ENCODE measurements around the gene COL4A1. TPM values are rescaled to one million over a fixed set of nuclear protein-coding genes. Genes with fewer than 3 reads are reported as not detected.
"Not testable (repeated sequence)": the region's sequence is repeated elsewhere in the genome, so short reads cannot be mapped to it uniquely, and the experiment has no call there.

Gene COL4A1
- total and polyA plus RNA-seq, 2 donors from 2014 or later = 53.0 to 218 TPM

GRCh38 chr13:110317093-110317492, 10.1 kb upstream of the COL4A1 start:
- H3K27ac ChIP-seq (ENCODE audit: low read depth in 2 of 2, low read length in 2 of 2) = no peak overlapping the region
- FAIRE-seq (no peak), DNase-seq (no peak)
- no peak overlapping the region for H3K9ac ChIP-seq (ENCODE audit: low read length in 3 of 3)
- no peak overlapping the region for H3K4me3 ChIP-seq (ENCODE audit: low read length in 3 of 3)
- H3K36me3 ChIP-seq (ENCODE audit: control insufficient read depth in 2 of 3, insufficient read depth in 3 of 3, low read length in 3 of 3) = peaks cover 4 to 16% (median 5%) of the 10 kb centered on the region in 3 donors
- H3K9me3 ChIP-seq (ENCODE audit: control insufficient read depth in 2 of 3, insufficient read depth in 1 of 3, low read length in 3 of 3) = no peaks in the 10 kb centered on the region
- H3K4me1 ChIP-seq (ENCODE audit: control insufficient read depth in 2 of 3, insufficient read depth in 2 of 3, low read depth in 1 of 3, low read length in 3 of 3) = peaks cover 13 to 44% (median 40%) of the 10 kb centered on the region in 3 donors
- no peak for TF ChIP-seq CTCF (IDR thresholded peaks at IDR 0.05; ENCODE audit: borderline replicate concordance, extremely low read depth, insufficient read depth)
- intact Hi-C loops (cut with DNase I) = no loop called here
- H3K27me3 ChIP-seq (ENCODE audit: control insufficient read depth, insufficient read depth, low read length) = no peaks in the 10 kb centered on the region

- intact Hi-C loops (cut with DNase I) = no loop called here
- FAIRE-seq = no peak
- no peak for TF ChIP-seq CTCF (IDR thresholded peaks at IDR 0.05; ENCODE audit: borderline replicate concordance, extremely low read depth, insufficient read depth)
- Histone ChIP-seq H3K9me3 (ENCODE audit: control insufficient read depth in 2 of 3, insufficient read depth in 1 of 3, low read length in 3 of 3) (no peaks in the 10 kb centered on the region), H3K27me3 (ENCODE audit: control insufficient read depth, insufficient read depth, low read length) (no peaks in the 10 kb centered on the region), H3K4me3 (ENCODE audit: low read length in 3 of 3) (no peak overlapping the region), H3K27ac (ENCODE audit: low read depth in 2 of 2, low read length in 2 of 2) (no peak overlapping the region), H3K9ac (ENCODE audit: low read length in 3 of 3) (no peak overlapping the region), H3K4me1 (ENCODE audit: control insufficient read depth in 2 of 3, insufficient read depth in 2 of 3, low read depth in 1 of 3, low read length in 3 of 3) (peaks cover 13 to 53% (median 43%) of the 10 kb centered on the region in 3 donors), H3K36me3 (ENCODE audit: control insufficient read depth in 2 of 3, insufficient read depth in 3 of 3, low read length in 3 of 3) (peaks cover 4 to 16% (median 5%) of the 10 kb centered on the region in 3 donors)
- DNase-seq = no peak
Measured at GRCh38 chr13:110316196-110316595, 9.2 kb upstream of the COL4A1 start.

- H3K27ac ChIP-seq (ENCODE audit: low read depth in 2 of 2, low read length in 2 of 2) = no peak overlapping the region
- no peak overlapping the region for H3K4me3 ChIP-seq (ENCODE audit: low read length in 3 of 3)
- H3K9me3 ChIP-seq (ENCODE audit: control insufficient read depth in 2 of 3, insufficient read depth in 1 of 3, low read length in 3 of 3) = no peaks in the 10 kb centered on the region
- no peaks in the 10 kb centered on the region for H3K27me3 ChIP-seq (ENCODE audit: control insufficient read depth, insufficient read depth, low read length)
- intact Hi-C loops (cut with DNase I) = no loop called here
- DNase-seq = no peak
- peaks cover 4 to 16% (median 5%) of the 10 kb centered on the region in 3 donors for H3K36me3 ChIP-seq (ENCODE audit: control insufficient read depth in 2 of 3, insufficient read depth in 3 of 3, low read length in 3 of 3)
- FAIRE-seq = no peak
- no peak overlapping the region for H3K9ac ChIP-seq (ENCODE audit: low read length in 3 of 3)
- no peak for TF ChIP-seq CTCF (IDR thresholded peaks at IDR 0.05; ENCODE audit: borderline replicate concordance, extremely low read depth, insufficient read depth)
- peaks cover 8 to 59% (median 50%) of the 10 kb centered on the region in 3 donors for H3K4me1 ChIP-seq (ENCODE audit: control insufficient read depth in 2 of 3, insufficient read depth in 2 of 3, low read depth in 1 of 3, low read length in 3 of 3)
Measured at GRCh38 chr13:110314516-110315245, 7.7 kb upstream of the COL4A1 start.

- H3K9ac ChIP-seq (ENCODE audit: low read length in 3 of 3); intact Hi-C loops (cut with DNase I); H3K27me3 ChIP-seq (ENCODE audit: control insufficient read depth, insufficient read depth, low read length); FAIRE-seq; DNase-seq; H3K9me3 ChIP-seq (ENCODE audit: control insufficient read depth in 2 of 3, insufficient read depth in 1 of 3, low read length in 3 of 3); H3K27ac ChIP-seq (ENCODE audit: low read depth in 2 of 2, low read length in 2 of 2); H3K4me3 ChIP-seq (ENCODE audit: low read length in 3 of 3): not testable (repeated sequence)
- Histone ChIP-seq H3K4me1 (ENCODE audit: control insufficient read depth in 2 of 3, insufficient read depth in 2 of 3, low read depth in 1 of 3, low read length in 3 of 3) (peaks cover 3 to 59% (median 47%) of the 10 kb centered on the region in 3 donors), H3K36me3 (ENCODE audit: control insufficient read depth in 2 of 3, insufficient read depth in 3 of 3, low read length in 3 of 3) (peaks cover 4 to 16% (median 5%) of the 10 kb centered on the region in 3 donors)
Measured at GRCh38 chr13:110313733-110314132, 6.8 kb upstream of the COL4A1 start.

GRCh38 chr13:110313261-110313660, 6.3 kb upstream of the COL4A1 start:
- peak overlapping the region in 1 of 3 donors; percentile 22 for H3K9ac ChIP-seq (ENCODE audit: low read length in 3 of 3)
- H3K27ac ChIP-seq (ENCODE audit: low read depth in 2 of 2, low read length in 2 of 2); H3K27me3 ChIP-seq (ENCODE audit: control insufficient read depth, insufficient read depth, low read length); intact Hi-C loops (cut with DNase I); FAIRE-seq; DNase-seq; H3K9me3 ChIP-seq (ENCODE audit: control insufficient read depth in 2 of 3, insufficient read depth in 1 of 3, low read length in 3 of 3); H3K4me3 ChIP-seq (ENCODE audit: low read length in 3 of 3): not testable (repeated sequence)
- peaks cover 4 to 16% (median 5%) of the 10 kb centered on the region in 3 donors for H3K36me3 ChIP-seq (ENCODE audit: control insufficient read depth in 2 of 3, insufficient read depth in 3 of 3, low read length in 3 of 3)
- peaks cover 3 to 55% (median 46%) of the 10 kb centered on the region in 3 donors for H3K4me1 ChIP-seq (ENCODE audit: control insufficient read depth in 2 of 3, insufficient read depth in 2 of 3, low read depth in 1 of 3, low read length in 3 of 3)
